ENCODE data around the gene SHISAL2A. TPM values are rescaled to one million over a fixed set of nuclear protein-coding genes. Genes with fewer than 3 reads are reported as not detected.

The SHISAL2A gene
- total RNA-seq, 4 donors from 2014 or later: not detected

DNA sequence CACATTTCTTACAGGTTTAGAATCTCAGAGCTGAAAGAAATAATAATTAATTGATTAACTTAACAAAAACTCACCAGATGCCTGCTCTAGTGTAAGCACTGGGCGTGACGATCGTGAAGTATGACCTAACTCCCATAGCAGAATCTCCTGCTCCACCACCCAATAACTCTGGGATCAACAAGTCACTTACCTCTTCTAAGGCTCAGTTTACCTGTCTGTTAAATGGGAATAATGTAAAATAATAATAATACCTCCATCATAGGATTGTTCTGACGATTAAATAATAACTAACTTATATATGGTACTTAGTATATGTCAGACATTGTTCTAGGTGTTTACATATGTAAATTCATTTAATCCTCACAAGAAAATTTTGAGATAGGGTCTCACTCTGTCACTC lies 40.5 kb downstream of the SHISAL2A start:
- TF ChIP-seq, protein P1, sequence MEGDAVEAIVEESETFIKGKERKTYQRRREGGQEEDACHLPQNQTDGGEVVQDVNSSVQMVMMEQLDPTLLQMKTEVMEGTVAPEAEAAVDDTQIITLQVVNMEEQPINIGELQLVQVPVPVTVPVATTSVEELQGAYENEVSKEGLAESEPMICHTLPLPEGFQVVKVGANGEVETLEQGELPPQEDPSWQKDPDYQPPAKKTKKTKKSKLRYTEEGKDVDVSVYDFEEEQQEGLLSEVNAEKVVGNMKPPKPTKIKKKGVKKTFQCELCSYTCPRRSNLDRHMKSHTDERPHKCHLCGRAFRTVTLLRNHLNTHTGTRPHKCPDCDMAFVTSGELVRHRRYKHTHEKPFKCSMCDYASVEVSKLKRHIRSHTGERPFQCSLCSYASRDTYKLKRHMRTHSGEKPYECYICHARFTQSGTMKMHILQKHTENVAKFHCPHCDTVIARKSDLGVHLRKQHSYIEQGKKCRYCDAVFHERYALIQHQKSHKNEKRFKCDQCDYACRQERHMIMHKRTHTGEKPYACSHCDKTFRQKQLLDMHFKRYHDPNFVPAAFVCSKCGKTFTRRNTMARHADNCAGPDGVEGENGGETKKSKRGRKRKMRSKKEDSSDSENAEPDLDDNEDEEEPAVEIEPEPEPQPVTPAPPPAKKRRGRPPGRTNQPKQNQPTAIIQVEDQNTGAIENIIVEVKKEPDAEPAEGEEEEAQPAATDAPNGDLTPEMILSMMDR (IDR thresholded peaks at IDR 0.05): no peak
- ATAC-seq (ENCODE audit: low FRiP score) (no peak), DNase-seq (ENCODE audit: low spot score) (no peak)

DNA sequence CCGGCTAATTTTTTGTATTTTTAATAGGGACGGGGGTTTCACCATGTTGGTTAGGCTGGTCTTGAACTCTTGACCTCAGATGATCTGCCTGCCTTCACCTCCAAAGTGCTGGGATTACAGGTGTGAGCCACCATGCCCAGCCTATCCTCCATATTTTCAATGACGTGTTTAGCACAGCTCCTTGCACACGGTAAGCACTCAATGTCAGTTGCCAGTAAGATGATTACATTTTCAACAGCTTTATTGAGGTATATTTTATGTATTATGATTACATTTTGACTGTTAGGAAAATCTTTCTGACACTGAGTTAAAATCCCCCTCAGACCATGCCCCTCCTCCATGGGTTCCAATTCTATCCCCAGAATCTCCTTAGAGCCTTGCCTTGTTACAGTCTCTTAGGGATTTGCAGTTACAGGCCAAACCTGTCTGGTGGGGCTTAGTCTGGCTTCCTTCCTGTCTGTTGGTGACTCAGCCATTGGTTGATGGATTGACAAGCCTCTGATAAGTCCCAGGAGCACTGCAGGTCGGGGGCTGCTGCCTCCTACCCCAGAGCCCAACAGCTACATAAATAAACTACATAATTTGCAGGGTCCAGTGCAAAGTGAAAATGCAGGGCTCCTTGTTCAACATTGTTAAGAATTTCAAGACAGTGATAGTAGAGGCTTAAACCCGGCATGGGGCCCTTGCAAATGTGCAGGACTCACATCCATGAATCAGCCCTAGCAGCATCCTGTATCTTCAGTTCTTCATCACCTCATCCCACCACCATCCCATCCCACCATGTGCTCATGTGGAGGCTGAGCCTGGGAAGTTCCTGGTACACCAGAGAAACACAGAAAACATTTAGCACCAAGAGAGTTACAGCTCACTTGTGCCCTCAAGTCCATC lies 41.8 kb downstream of the SHISAL2A start:
- no peak for ATAC-seq (ENCODE audit: low FRiP score)
- TF ChIP-seq, protein P1 (IDR thresholded peaks at IDR 0.05): no peak
- no peak for DNase-seq (ENCODE audit: low spot score)

DNA sequence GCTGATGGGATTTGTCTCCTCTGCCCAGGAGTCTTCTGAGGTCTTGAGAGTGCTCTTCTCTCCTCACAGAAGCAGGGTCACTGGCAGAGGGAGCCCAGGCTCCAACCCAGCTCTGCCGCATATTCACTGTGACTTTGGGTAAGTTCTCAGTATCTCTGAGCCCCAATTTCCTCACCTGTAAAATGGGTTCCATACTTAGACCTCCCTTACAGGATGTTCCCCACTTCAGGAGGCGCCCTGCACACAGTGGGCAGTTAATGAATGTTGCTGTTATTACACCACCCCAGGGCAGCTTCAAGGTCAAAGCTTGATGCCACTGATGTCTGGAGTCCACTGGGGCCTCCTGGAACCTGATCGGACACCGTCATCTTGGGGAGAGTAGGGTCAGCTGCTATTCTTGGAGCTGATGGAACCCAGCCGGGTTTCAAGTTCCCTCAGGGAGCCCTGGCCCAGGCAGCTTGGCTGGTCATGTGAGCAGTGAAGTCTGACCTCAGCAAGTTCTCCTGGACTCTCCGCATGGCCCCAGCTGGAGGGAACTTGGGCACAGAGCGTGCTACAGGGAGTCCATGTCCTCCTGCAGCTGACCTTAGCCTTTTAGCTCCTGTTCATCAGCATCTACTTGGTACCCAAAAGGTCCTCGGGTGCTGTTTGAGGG lies 43.4 kb downstream of the SHISAL2A start:
- TF ChIP-seq, protein P1 (IDR thresholded peaks at IDR 0.05): no peak
- ATAC-seq (ENCODE audit: low FRiP score) (no peak), DNase-seq (ENCODE audit: low spot score) (no peak)

DNA sequence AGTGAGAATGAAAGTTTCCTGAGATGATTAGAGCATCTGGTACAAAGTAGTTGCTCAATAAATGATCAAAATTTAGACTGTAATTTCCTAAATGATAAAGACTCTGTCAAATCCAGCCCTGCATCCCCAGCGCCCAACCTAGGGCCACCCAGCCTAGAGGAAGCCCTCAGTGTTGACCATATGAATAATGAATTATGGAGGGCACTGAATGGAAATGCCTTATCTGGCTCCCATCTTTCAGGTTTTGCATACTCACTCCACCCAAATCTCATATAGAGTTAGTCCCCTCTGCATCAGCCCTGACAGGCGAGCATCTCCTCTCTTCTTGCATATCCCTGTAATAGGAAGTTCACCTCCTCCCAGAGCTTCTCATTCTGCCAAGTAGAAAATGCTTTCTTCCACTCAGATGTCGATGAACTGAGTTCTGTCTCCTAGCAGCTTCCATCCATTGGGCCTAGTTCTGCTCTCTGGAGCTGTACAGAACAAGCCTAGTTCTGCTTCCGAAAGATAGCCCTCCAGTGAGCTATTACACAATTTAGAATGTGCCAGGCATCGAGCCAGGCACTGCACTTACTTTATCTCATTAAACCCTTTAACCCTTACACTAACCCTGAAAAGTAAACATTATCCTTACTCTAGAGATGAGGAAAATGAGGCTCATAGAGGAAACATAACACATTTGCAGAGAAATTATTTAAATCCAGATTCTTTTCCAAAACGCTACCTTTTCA lies 44.3 kb downstream of the SHISAL2A start:
- TF ChIP-seq, protein P1 (IDR thresholded peaks at IDR 0.05): no peak
- DNase-seq (ENCODE audit: low spot score) (no peak), ATAC-seq (ENCODE audit: low FRiP score) (no peak)

DNA sequence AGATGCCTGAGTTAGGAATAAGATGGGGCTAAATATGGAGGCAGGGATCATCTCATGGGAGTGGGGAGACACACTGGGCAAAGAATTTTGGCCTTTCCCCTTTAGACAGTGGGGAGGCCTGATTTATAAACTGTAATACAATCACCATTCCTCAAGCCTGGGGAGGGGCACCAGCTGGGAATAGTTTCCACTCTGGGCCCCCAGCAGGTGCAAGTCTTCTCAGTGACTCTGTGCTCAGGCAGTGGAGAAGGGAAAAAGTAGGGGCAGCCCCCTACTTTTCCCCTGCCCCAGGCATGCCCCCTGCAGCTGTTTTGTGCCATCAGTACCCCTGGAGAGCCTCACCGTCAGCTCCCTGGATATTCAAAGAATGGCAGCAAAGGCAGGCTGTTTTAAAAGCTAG lies 46.1 kb downstream of the SHISAL2A start:
- TF ChIP-seq, protein P1 (IDR thresholded peaks at IDR 0.05): no peak
- DNase-seq (ENCODE audit: low spot score) (no peak), ATAC-seq (ENCODE audit: low FRiP score) (no peak)

DNA sequence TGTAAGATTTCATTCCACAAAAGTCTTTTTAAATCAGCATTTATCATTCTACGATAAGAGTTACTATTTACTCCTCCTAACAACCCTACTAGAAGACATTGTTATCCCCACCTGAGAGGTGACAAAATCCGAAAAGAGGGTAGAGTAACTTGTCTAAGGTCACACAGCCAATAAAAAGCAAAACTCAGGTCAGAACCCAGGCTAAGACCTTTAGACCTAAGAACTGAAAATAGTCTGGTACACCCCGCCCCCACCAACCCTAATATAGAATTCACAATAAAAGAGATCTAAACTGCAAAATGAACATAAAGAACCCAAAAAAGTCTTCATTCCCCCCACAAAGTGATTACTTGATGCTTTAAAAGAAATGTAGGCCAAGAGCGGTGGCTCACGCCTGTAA lies 46.5 kb downstream of the SHISAL2A start:
- TF ChIP-seq, protein P1 (IDR thresholded peaks at IDR 0.05): no peak

More for the DNA sequence above, 46.5 kb downstream of the SHISAL2A start:
- ATAC-seq (ENCODE audit: low FRiP score) (no peak), DNase-seq (ENCODE audit: low spot score) (no peak)

Data from omental fat pad (tissue), 4 donors.